ENCODE data around the gene TRAPPC10. TPM values are rescaled to one million over a fixed set of nuclear protein-coding genes. Genes with fewer than 3 reads are reported as not detected.

TRAPPC10 gene
- total and polyA plus RNA-seq, 2 of the 8 experiments (the other 6 are each of a cell fraction or from before 2014, with no cell fraction given) = 18.5 to 29.8 TPM

GRCh38 chr21:44017601-44018000, 5.5 kb downstream of the TRAPPC10 start (continued):
- no peak for TF ChIP-seq CHD1 (IDR thresholded peaks at IDR 0.05; ENCODE audit: low read depth, low read length)
